HEK293 (cell line): ENCODE results near the gene UBXN1.

Source experiments
- GLI2 ChIP-seq: fragments of 450-650 bp; formaldehyde crosslinking; IDR thresholded peaks from 2 replicates; pipeline ENCODE4; 2017; ENCODE audit warnings: missing biosample characterization, missing genetic modification characterization, low read depth, borderline replicate concordance
- GLIS1 ChIP-seq: fragments of 450-650 bp; formaldehyde crosslinking; IDR thresholded peaks from 2 replicates; pipeline ENCODE4 v1.5.1; 2016; ENCODE audit warnings: missing biosample characterization, missing genetic modification characterization
- KLF1 ChIP-seq: fragments of 450-650 bp; formaldehyde crosslinking; IDR thresholded peaks from 2 replicates; pipeline ENCODE4 v1.5.1; 2016; ENCODE audit warnings: missing biosample characterization, missing genetic modification characterization
- OVOL3 ChIP-seq: fragments of 450-650 bp; formaldehyde crosslinking; IDR thresholded peaks from 2 replicates; pipeline ENCODE4 v1.5.1; 2016; ENCODE audit warnings: missing biosample characterization, missing genetic modification characterization
- RBAK ChIP-seq: fragments of 450-650 bp; formaldehyde crosslinking; IDR thresholded peaks from 2 replicates; pipeline ENCODE4 v1.5.1; 2016; ENCODE audit warnings: missing biosample characterization, missing genetic modification characterization
- YY1 ChIP-seq: fragments of 450-650 bp; formaldehyde crosslinking; IDR thresholded peaks from 2 replicates; pipeline ENCODE4 v1.5.1; 2018; ENCODE audit warnings: missing biosample characterization, missing genetic modification characterization
- ZBTB48 ChIP-seq: fragments of 450-650 bp; formaldehyde crosslinking; IDR thresholded peaks from 2 replicates; pipeline ENCODE4 v1.5.1; 2016; ENCODE audit warnings: missing biosample characterization, missing genetic modification characterization
- ZBTB8A ChIP-seq: fragments of 450-650 bp; formaldehyde crosslinking; IDR thresholded peaks from 2 replicates; pipeline ENCODE4 v1.5.1; 2016; ENCODE audit warnings: missing biosample characterization, missing genetic modification characterization
- ZEB2 ChIP-seq: fragments of 450-650 bp; formaldehyde crosslinking; IDR thresholded peaks from 2 replicates; pipeline ENCODE4 v1.5.1; 2016; ENCODE audit warnings: missing biosample characterization, missing genetic modification characterization
- ZNF121 ChIP-seq: fragments of 450-650 bp; formaldehyde crosslinking; IDR thresholded peaks from 2 replicates; pipeline ENCODE4 v1.5.1; 2016; ENCODE audit warnings: missing biosample characterization, missing genetic modification characterization
- ZNF132 ChIP-seq: fragments of 450-650 bp; formaldehyde crosslinking; IDR thresholded peaks from 2 replicates; pipeline ENCODE4 v1.5.1; 2017; ENCODE audit warnings: missing biosample characterization, missing genetic modification characterization, borderline replicate concordance
- ZNF138 ChIP-seq: fragments of 450-650 bp; formaldehyde crosslinking; IDR thresholded peaks from 2 replicates; pipeline ENCODE4 v1.5.1; 2016; ENCODE audit warnings: missing biosample characterization, missing genetic modification characterization, borderline replicate concordance
- ZNF239 ChIP-seq: fragments of 450-650 bp; formaldehyde crosslinking; IDR thresholded peaks from 2 replicates; pipeline ENCODE4 v1.5.1; 2016; ENCODE audit warnings: missing biosample characterization, missing genetic modification characterization
- ZNF274 ChIP-seq, 2 experiments: fragments of 200-500 bp in 1 of 2; fragments of 450-650 bp in 1 of 2; sonication (Bioruptor generic) in 1 of 2; formaldehyde crosslinking in 1 of 2; IDR thresholded peaks; 2 replicates each; pipeline versions ENCODE4 v1.5.1 to v1.6.1; 2014 to 2016; ENCODE audit warnings: borderline replicate concordance in 1 of 2, inconsistent platforms in 1 of 2, low read length in 1 of 2, missing biosample characterization in 1 of 2, missing genetic modification characterization in 1 of 2
- ZNF324 ChIP-seq: fragments of 450-650 bp; formaldehyde crosslinking; IDR thresholded peaks from 2 replicates; pipeline ENCODE4 v1.5.1; 2016; ENCODE audit warnings: missing biosample characterization, missing genetic modification characterization
- ZNF335 ChIP-seq: fragments of 450-650 bp; formaldehyde crosslinking; conservative IDR thresholded peaks from 2 replicates; pipeline ENCODE4 v1.5.1; 2016; ENCODE audit warnings: missing biosample characterization, missing genetic modification characterization
- ZNF37A ChIP-seq: fragments of 450-650 bp; IDR thresholded peaks from 2 replicates; pipeline ENCODE4 v1.5.1; 2018; ENCODE audit warnings: missing biosample characterization, missing genetic modification characterization
- ZNF423 ChIP-seq: fragments of 450-650 bp; formaldehyde crosslinking; IDR thresholded peaks from 2 replicates; pipeline ENCODE4 v1.5.1; 2016; ENCODE audit warnings: missing biosample characterization, missing genetic modification characterization
- ZNF548 ChIP-seq: fragments of 450-650 bp; formaldehyde crosslinking; IDR thresholded peaks from 2 replicates; pipeline ENCODE4 v1.5.1; 2016; ENCODE audit warnings: missing biosample characterization, missing genetic modification characterization
- ZNF560 ChIP-seq: fragments of 450-650 bp; formaldehyde crosslinking; IDR thresholded peaks from 2 replicates; pipeline ENCODE4 v1.5.1; 2017; ENCODE audit warnings: missing biosample characterization, missing genetic modification characterization, borderline replicate concordance
- ZNF561 ChIP-seq: fragments of 450-650 bp; IDR thresholded peaks from 2 replicates; pipeline ENCODE4 v1.5.1; 2018; ENCODE audit warnings: missing biosample characterization, missing genetic modification characterization, borderline replicate concordance
- ZNF629 ChIP-seq: fragments of 450-650 bp; formaldehyde crosslinking; IDR thresholded peaks from 2 replicates; pipeline ENCODE4 v1.5.1; 2017; ENCODE audit warnings: missing biosample characterization, missing genetic modification characterization
- ZNF664 ChIP-seq: fragments of 450-650 bp; formaldehyde crosslinking; IDR thresholded peaks from 2 replicates; pipeline ENCODE4 v1.5.1; 2016; ENCODE audit warnings: missing biosample characterization, missing genetic modification characterization
- ZNF76 ChIP-seq: fragments of 450-650 bp; formaldehyde crosslinking; IDR thresholded peaks from 2 replicates; pipeline ENCODE4; 2016; ENCODE audit warnings: low read depth, missing biosample characterization, missing genetic modification characterization, borderline replicate concordance
- ZNF776 ChIP-seq: fragments of 450-650 bp; formaldehyde crosslinking; IDR thresholded peaks from 2 replicates; pipeline ENCODE4 v1.5.0; 2017; ENCODE audit warnings: missing biosample characterization, missing genetic modification characterization, borderline replicate concordance
- ZNF830 ChIP-seq: fragments of 450-650 bp; IDR thresholded peaks from 2 replicates; pipeline ENCODE4 v1.5.0; 2018; ENCODE audit warnings: missing biosample characterization, missing genetic modification characterization, low read depth, mild to moderate bottlenecking, moderate library complexity
- TF ChIP-seq, protein P1 (sequence below): fragments of 450-650 bp; formaldehyde crosslinking; IDR thresholded peaks from 2 replicates; pipeline ENCODE4 v1.5.1; 2016; ENCODE audit warnings: missing biosample characterization, missing genetic modification characterization
- TF ChIP-seq, protein P2 (sequence below): fragments of 450-650 bp; formaldehyde crosslinking; IDR thresholded peaks from 2 replicates; pipeline ENCODE4 v1.5.1; 2017; ENCODE audit warnings: missing biosample characterization, missing genetic modification characterization
- TF ChIP-seq, protein P3 (sequence below): fragments of 450-650 bp; formaldehyde crosslinking; IDR thresholded peaks from 2 replicates; pipeline ENCODE4 v1.5.1; 2016; ENCODE audit warnings: missing biosample characterization, missing genetic modification characterization
- TF ChIP-seq, protein P4 (sequence below): fragments of 450-650 bp; formaldehyde crosslinking; IDR thresholded peaks from 2 replicates; pipeline ENCODE4 v1.5.1; 2017; ENCODE audit warnings: missing biosample characterization, missing genetic modification characterization
- TF ChIP-seq, protein P5 (sequence below): IDR thresholded peaks from 2 replicates; pipeline ENCODE4 v1.6.1; 2011; ENCODE audit warnings: mild to moderate bottlenecking, low read depth, low read length, borderline replicate concordance

UBXN1 gene

DNA sequence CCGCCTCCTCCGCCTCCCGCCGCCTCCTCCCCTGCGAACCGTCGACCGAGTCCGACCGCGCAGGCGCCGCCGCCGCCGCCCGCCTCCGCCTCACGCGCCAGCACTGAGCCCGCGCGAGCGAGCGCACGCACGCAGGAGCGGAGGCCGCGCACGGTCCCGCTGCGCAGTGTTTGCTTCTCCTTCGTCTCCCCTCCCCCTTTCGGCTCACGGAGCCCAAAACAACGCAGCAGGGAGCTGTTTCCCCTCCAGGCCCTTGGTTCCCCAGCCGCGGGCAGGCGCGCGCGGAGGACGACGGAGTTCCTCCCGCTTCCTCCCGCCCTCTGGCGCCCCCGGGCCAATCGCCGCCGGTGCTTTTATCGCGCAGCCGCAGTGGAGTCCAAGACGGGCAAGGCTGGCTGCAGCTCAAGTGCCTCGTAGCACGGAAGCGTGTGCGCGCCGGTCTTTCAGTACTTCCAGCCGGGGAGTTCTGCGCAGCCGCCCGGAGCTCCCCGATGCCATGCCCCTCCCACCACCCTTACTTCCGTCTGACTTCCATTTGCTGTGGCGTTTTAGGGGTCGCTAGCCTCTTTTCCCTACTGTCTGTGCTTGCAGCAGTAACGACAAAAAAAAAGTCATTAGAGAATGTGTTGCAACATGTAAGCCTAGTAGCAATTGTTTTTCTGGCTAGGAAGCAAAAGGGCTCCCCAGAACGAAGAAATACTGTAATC, 48.4 kb upstream of the UBXN1 start, which contains the start of gene HNRNPUL2 (continued):
- TF ChIP-seq, protein P1, sequence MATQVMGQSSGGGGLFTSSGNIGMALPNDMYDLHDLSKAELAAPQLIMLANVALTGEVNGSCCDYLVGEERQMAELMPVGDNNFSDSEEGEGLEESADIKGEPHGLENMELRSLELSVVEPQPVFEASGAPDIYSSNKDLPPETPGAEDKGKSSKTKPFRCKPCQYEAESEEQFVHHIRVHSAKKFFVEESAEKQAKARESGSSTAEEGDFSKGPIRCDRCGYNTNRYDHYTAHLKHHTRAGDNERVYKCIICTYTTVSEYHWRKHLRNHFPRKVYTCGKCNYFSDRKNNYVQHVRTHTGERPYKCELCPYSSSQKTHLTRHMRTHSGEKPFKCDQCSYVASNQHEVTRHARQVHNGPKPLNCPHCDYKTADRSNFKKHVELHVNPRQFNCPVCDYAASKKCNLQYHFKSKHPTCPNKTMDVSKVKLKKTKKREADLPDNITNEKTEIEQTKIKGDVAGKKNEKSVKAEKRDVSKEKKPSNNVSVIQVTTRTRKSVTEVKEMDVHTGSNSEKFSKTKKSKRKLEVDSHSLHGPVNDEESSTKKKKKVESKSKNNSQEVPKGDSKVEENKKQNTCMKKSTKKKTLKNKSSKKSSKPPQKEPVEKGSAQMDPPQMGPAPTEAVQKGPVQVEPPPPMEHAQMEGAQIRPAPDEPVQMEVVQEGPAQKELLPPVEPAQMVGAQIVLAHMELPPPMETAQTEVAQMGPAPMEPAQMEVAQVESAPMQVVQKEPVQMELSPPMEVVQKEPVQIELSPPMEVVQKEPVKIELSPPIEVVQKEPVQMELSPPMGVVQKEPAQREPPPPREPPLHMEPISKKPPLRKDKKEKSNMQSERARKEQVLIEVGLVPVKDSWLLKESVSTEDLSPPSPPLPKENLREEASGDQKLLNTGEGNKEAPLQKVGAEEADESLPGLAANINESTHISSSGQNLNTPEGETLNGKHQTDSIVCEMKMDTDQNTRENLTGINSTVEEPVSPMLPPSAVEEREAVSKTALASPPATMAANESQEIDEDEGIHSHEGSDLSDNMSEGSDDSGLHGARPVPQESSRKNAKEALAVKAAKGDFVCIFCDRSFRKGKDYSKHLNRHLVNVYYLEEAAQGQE, result no peak
- peak; percentile 79; the same call in 1 of the 2 replicates for TF ChIP-seq ZNF324 (tag by site-specific recombination)
- TF ChIP-seq, protein P2, sequence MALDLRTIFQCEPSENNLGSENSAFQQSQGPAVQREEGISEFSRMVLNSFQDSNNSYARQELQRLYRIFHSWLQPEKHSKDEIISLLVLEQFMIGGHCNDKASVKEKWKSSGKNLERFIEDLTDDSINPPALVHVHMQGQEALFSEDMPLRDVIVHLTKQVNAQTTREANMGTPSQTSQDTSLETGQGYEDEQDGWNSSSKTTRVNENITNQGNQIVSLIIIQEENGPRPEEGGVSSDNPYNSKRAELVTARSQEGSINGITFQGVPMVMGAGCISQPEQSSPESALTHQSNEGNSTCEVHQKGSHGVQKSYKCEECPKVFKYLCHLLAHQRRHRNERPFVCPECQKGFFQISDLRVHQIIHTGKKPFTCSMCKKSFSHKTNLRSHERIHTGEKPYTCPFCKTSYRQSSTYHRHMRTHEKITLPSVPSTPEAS, result no peak
- peak; percentile 20; the same call in 1 of the 2 replicates for TF ChIP-seq KLF1
- no peak for TF ChIP-seq YY1 (tag by site-specific recombination)
- TF ChIP-seq RBAK, result no peak
- no peak for TF ChIP-seq ZNF132 (tag by site-specific recombination)
- no peak for TF ChIP-seq ZNF548
- TF ChIP-seq, protein P3, sequence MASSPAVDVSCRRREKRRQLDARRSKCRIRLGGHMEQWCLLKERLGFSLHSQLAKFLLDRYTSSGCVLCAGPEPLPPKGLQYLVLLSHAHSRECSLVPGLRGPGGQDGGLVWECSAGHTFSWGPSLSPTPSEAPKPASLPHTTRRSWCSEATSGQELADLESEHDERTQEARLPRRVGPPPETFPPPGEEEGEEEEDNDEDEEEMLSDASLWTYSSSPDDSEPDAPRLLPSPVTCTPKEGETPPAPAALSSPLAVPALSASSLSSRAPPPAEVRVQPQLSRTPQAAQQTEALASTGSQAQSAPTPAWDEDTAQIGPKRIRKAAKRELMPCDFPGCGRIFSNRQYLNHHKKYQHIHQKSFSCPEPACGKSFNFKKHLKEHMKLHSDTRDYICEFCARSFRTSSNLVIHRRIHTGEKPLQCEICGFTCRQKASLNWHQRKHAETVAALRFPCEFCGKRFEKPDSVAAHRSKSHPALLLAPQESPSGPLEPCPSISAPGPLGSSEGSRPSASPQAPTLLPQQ (tag by site-specific recombination), result peak; percentile 33; the same call in 1 of the 2 replicates
- no peak for TF ChIP-seq ZNF664 (tag by site-specific recombination)
- TF ChIP-seq ZBTB8A (tag by site-specific recombination), result peak; percentile 48
- TF ChIP-seq ZNF776 (tag by site-specific recombination), result peak; percentile 99
- peak; percentile 66; the same call in 1 of the 2 replicates for TF ChIP-seq ZNF423 (tag by site-specific recombination)
- TF ChIP-seq ZNF76 (tag by site-specific recombination), result peak; percentile 51; the same call in 1 of the 2 replicates
- TF ChIP-seq ZNF830, result no peak
- TF ChIP-seq ZNF560 (tag by site-specific recombination), result no peak
- TF ChIP-seq, protein P4, sequence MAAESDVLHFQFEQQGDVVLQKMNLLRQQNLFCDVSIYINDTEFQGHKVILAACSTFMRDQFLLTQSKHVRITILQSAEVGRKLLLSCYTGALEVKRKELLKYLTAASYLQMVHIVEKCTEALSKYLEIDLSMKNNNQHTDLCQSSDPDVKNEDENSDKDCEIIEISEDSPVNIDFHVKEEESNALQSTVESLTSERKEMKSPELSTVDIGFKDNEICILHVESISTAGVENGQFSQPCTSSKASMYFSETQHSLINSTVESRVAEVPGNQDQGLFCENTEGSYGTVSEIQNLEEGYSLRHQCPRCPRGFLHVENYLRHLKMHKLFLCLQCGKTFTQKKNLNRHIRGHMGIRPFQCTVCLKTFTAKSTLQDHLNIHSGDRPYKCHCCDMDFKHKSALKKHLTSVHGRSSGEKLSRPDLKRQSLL (tag by site-specific recombination), result peak; percentile 81
- TF ChIP-seq ZNF138 (tag by site-specific recombination), result no peak
- peak; percentile 92 for TF ChIP-seq ZNF561
- peak; percentile 90 for TF ChIP-seq ZEB2 (tag by site-specific recombination)
- no peak for TF ChIP-seq ZNF37A (tag by site-specific recombination)
- TF ChIP-seq ZNF629 (tag by site-specific recombination), result peak; percentile 46; the same call in 1 of the 2 replicates
- TF ChIP-seq ZNF121 (tag by site-specific recombination), result no peak
- peak; percentile 35; the same call in 1 of the 2 replicates for TF ChIP-seq ZBTB48 (tag by site-specific recombination)
- no peak for TF ChIP-seq ZNF274 (IDR thresholded peaks at IDR 0.05; ENCODE audit: low read length)
- TF ChIP-seq ZNF274 (tag by site-specific recombination; IDR thresholded peaks at IDR 0.05; ENCODE audit: borderline replicate concordance), result no peak
- peak; percentile 78 for TF ChIP-seq ZNF335 (tag by site-specific recombination)
- TF ChIP-seq OVOL3, result no peak
- TF ChIP-seq, protein P5, sequence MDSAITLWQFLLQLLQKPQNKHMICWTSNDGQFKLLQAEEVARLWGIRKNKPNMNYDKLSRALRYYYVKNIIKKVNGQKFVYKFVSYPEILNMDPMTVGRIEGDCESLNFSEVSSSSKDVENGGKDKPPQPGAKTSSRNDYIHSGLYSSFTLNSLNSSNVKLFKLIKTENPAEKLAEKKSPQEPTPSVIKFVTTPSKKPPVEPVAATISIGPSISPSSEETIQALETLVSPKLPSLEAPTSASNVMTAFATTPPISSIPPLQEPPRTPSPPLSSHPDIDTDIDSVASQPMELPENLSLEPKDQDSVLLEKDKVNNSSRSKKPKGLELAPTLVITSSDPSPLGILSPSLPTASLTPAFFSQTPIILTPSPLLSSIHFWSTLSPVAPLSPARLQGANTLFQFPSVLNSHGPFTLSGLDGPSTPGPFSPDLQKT, result no peak
- no peak for TF ChIP-seq ZNF239 (tag by site-specific recombination)
- peak; percentile 43; the same call in 1 of the 2 replicates for TF ChIP-seq GLIS1 (tag by site-specific recombination)
- TF ChIP-seq GLI2 (tag by site-specific recombination), result no peak
